Uterus (tissue), 2 donors: Measurements from ENCODE around the gene YWHAB.

ENCODE experiments used
- CTCF ChIP-seq, 4 experiments: fragments of 200-600 bp in 2 of 4; fragments of 450-650 bp in 2 of 4; sonication (generic) in 2 of 4; IDR thresholded peaks; one replicate each; pipeline ENCODE4 v1.5.1; 2016 to 2019; ENCODE audit warnings: antibody characterized with exemption in 4 of 4, mild to moderate bottlenecking in 2 of 4, moderate library complexity in 1 of 4
- POLR2A ChIP-seq, 2 donors: fragments of 450-650 bp; IDR thresholded peaks; one replicate each; pipeline ENCODE4 v1.6.1; 2016; ENCODE audit warnings: antibody characterized with exemption in 2 of 2, mild to moderate bottlenecking in 1 of 2, moderate library complexity in 1 of 2

GRCh38 chr20:44841955-44842354, 43.5 kb upstream of the YWHAB start:
- TF ChIP-seq POLR2A (IDR thresholded peaks at IDR 0.05) (no peak), CTCF (IDR thresholded peaks at IDR 0.05) (no peak)
